ENCODE data around the gene AGBL5. TPM values are rescaled to one million over a fixed set of nuclear protein-coding genes. Genes with fewer than 3 reads are reported as not detected.
A peak's percentile ranks its signal among the peaks of the same experiment; 100 is the strongest.

The AGBL5 gene
- total RNA-seq, 1 donor from 2014 or later: 14.0 TPM

DNA sequence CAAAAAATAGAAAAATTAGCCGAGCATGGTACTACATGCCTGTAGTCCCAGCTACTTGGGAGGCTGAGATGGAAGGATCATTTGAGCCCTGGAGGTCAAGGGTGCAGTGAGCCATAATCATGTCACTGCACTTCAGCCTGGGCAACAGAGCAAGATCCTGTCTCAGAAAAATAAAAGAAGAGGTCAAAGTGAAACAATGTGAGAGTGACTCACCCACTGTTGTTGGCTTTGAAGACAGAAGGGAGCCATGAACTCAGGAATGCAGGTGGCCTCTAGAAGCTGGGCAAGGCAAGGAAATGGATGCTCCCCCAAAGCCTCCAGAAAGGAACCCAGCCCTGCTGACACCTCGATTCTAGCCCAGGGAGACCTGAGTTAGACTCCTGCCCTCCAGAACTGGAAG is 22.4 kb upstream of the AGBL5 start:
- H3K27ac ChIP-seq: no peak overlapping the region
- intact Hi-C loops (cut with DNase I): no loop called here

DNA sequence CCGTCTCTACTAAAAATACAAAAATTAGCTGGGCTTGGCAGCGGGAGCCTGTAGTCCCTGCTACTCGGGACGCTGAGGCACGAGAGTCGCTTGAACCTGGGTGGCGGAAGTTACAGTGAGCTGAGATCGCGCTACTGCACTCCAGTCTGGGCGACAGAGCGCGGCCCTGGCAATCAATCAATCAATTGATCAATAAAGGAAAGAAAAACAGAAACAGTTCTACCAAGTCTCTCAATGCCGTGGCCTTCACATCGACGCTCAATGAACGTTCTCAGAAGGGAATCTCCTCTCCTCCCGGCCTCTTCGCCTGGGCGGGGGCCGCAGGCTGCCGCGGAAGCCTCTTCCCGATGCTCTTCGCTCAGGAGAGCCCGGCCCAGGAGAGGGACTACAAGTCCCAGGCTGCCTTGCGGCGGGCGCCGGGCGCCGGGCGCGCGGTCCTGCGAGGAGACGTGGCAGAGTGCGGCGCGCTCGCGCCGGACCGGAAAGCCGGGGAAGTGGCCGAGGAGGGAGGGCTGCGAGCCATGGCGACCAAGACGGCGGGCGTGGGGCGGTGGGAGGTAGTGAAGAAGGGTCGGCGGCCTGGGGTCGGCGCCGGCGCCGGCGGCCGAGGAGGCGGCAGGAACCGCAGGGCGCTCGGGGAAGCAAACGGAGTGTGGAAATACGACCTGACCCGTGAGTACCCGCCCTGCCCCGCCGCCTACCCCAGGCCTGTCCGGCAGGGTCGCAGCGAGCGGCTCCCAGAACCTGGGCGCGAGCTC is 18.8 kb upstream of the AGBL5 start, which contains the start of gene TMEM214:
TSS of gene TMEM214 (plus strand) at position 471 of the 758 bp plus-strand sequence. CDS start at position 522, 51 bp downstream.
- ATAC-seq (peak; percentile 98), DNase-seq (peak; percentile 96)
- no peaks in the 10 kb centered on the region for H3K9me3 ChIP-seq
- H3K36me3 ChIP-seq: peaks cover 29% of the 10 kb centered on the region
- H3K27ac ChIP-seq: peak within 1 kb of the TSS; percentile 91
- peak within 1 kb of the TSS; percentile 99 for H3K4me3 ChIP-seq
- intact Hi-C loops (cut with DNase I): no loop called here
- no peaks in the 10 kb centered on the region for H3K27me3 ChIP-seq
- H3K4me1 ChIP-seq: peaks cover 16% of the 10 kb centered on the region
- TF ChIP-seq, protein P1, sequence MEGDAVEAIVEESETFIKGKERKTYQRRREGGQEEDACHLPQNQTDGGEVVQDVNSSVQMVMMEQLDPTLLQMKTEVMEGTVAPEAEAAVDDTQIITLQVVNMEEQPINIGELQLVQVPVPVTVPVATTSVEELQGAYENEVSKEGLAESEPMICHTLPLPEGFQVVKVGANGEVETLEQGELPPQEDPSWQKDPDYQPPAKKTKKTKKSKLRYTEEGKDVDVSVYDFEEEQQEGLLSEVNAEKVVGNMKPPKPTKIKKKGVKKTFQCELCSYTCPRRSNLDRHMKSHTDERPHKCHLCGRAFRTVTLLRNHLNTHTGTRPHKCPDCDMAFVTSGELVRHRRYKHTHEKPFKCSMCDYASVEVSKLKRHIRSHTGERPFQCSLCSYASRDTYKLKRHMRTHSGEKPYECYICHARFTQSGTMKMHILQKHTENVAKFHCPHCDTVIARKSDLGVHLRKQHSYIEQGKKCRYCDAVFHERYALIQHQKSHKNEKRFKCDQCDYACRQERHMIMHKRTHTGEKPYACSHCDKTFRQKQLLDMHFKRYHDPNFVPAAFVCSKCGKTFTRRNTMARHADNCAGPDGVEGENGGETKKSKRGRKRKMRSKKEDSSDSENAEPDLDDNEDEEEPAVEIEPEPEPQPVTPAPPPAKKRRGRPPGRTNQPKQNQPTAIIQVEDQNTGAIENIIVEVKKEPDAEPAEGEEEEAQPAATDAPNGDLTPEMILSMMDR (IDR thresholded peaks at IDR 0.05): no peak

More for the DNA sequence above, 22.4 kb upstream of the AGBL5 start:
- Histone ChIP-seq H3K4me1 (peaks cover 8% of the 10 kb centered on the region), H3K9me3 (no peaks in the 10 kb centered on the region), H3K27me3 (no peaks in the 10 kb centered on the region), H3K36me3 (peaks cover 24% of the 10 kb centered on the region), H3K4me3 (no peak overlapping the region)
- ATAC-seq: no peak
- no peak for DNase-seq
- TF ChIP-seq, protein P1 (IDR thresholded peaks at IDR 0.05): no peak

DNA sequence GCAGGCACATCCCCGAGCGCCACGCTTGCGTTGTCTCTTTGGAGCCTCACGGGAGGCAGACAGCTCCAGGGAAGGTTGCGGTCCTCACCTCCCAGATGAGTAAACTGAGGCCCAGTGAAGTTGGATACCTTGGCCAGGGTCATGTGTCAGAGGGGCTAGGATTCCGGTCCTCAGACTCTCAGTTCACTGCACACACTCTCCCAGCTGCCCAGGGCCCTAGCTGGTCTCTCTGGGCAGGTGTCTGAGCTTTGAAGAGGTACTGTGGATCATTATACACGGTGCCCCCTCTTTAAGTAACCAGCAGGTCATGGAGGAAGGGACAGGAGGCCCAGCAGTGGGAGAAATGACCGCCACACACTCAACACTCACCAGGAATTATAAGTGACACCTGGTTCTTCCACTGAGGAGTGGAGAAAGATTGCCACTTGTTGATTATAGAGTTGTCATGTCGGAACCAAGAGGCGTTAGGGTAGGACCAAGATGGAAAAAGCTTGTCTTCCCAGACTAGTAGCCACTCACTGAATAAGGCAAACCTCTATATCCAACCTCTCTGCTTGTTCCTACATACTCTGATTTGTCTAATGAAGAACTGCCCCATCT is 18.1 kb upstream of the AGBL5 start:
- Histone ChIP-seq H3K4me3 (peak overlapping the region; percentile 99), H3K27ac (peak overlapping the region; percentile 91), H3K27me3 (no peaks in the 10 kb centered on the region), H3K4me1 (peaks cover 16% of the 10 kb centered on the region), H3K9me3 (no peaks in the 10 kb centered on the region), H3K36me3 (peaks cover 33% of the 10 kb centered on the region)
- DNase-seq: no peak
- ATAC-seq: peak; percentile 1
- intact Hi-C loops (cut with DNase I): no loop called here
- TF ChIP-seq, protein P1 (IDR thresholded peaks at IDR 0.05): no peak

DNA sequence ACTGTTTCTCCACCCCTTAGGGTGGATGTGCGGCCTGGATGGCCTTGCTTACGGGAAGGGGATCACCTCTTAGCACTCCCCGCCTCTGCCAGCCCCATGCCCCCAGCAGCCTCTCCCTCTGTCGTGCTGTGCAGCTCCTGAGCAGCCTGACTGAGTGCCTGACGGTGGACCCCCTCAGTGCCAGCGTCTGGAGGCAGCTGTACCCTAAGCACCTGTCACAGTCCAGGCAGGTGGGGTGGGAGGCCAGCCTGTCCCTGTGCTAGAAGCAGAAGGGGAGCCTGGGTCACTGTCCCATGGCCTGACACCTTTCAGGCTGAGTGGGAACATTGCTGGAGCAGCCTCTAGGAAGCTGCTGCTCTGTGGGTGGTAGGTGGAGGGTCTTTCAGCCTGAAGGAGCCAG is 13.5 kb upstream of the AGBL5 start:
- H3K36me3 ChIP-seq: peaks cover 65% of the 10 kb centered on the region
- H3K4me1 ChIP-seq: peaks cover 16% of the 10 kb centered on the region
- no peak overlapping the region for H3K27ac ChIP-seq
- ATAC-seq (no peak), DNase-seq (no peak)
- no peaks in the 10 kb centered on the region for H3K9me3 ChIP-seq
- no peaks in the 10 kb centered on the region for H3K27me3 ChIP-seq
- TF ChIP-seq, protein P1 (IDR thresholded peaks at IDR 0.05): no peak
- H3K4me3 ChIP-seq: no peak overlapping the region
- intact Hi-C loops (cut with DNase I): no loop called here

DNA sequence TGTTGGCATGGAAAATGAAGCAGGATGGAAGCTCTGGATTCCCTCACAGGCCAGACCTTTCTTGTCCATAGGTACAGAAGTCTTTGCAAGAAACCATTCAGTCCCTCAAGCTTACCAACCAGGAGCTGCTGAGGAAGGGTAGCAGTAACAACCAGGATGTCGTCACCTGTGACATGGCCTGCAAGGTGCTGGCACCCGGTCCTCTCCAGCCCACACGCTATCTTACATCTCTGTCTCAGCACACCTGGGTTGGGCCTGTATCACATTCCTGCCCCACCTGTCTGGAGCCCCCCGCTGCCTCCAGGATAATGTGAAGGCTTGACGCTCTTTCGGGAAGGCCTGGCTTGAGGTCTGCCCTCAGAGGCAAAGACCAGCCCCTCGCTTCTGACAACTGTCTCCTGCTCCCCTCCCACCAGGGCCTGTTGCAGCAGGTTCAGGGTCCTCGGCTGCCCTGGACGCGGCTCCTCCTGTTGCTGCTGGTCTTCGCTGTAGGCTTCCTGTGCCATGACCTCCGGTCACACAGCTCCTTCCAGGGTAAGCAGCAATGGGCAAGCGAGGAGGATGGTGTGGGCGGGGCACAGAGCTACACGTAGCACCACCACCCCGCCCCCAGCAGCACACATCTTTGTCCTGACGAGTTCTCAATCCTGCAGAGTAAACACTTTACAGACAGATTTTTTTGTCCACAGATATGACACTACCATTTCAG is 12.7 kb upstream of the AGBL5 start:
- H3K27me3 ChIP-seq: no peaks in the 10 kb centered on the region
- no peak overlapping the region for H3K27ac ChIP-seq
- intact Hi-C loops (cut with DNase I): no loop called here
- no peaks in the 10 kb centered on the region for H3K9me3 ChIP-seq
- TF ChIP-seq, protein P1 (IDR thresholded peaks at IDR 0.05): no peak
- peaks cover 65% of the 10 kb centered on the region for H3K36me3 ChIP-seq
- DNase-seq: no peak
- peaks cover 11% of the 10 kb centered on the region for H3K4me1 ChIP-seq
- no peak overlapping the region for H3K4me3 ChIP-seq
- no peak for ATAC-seq

Measured in upper lobe of right lung (tissue), 1 donor.